ENCODE data around the gene NXPE1.

NXPE1 gene

DNA sequence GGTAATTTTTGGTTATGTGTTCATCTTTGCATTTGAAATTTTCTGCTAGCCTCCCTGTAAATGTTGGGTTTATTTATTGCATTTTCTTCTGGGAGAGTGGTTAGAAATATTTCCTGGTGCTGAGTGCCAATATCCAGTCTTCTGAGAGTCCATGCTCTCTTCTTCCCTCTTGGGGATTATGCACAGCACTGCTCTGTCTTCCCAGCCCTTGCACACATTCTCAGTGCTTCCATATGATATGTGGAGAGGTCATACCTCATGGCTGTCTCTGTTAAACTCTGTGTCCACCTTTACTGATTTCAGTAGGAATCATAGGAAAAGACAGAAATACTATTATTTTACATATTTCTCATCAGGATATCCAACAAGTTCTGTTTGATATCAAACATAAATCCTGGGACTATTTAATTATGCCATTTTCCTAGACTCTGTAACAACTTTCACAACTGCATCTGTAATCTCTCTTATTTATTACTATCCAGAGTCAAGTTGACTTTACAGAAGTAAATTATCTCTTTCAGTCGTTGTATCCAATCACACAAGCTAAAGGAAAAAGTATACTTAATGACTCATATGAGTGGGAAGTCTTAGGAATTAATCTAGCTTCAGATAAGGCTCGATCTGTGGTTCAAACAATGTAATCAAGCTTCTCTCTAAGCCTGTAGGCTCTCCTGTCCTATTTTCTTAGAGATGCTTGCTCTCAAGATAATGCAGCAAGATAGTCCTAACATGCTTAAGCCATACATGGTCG, 2.7 kb upstream of the NXPE1 start:
- no peak for DNase-seq

DNA sequence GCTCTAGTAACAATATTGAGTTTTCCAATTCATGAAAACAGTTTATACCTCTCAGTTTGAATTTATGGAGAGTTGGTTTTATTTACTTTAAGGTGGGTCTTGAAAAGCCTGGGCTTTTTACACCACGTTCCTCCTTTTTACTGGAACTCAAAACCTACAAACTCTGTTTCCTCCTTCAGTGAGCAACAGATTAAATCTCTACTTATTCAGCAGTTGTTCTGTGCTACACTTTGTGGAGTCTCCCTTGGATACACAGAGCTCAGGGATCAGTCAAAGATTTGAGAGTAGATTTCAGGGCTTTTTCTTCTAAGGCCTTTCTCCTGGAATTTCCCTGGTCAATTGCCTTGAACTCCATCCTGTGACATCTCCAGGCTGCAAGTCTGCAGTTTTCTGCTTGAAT, 3.5 kb downstream of the NXPE1 start:
- DNase-seq: no peak

DNA sequence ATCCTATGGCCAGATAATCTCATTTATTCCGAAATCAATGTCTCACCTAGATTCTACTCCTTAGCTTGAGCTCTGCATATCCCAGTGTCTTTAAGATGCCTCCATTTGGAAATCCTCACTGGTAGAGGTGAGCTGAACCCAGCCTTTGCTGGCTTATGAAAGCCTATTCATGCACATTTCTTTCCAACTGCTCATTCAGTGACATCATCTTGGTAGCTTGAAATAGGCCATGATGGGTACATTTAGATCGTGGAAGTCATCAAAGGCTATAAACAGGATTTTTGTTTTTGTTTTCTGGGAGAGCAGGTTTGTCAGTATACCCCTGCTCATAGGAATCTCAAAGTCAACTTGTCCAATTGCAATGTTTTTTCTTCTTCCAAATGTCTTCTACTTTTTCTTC, 6.0 kb downstream of the NXPE1 start:
- no peak for DNase-seq

DNA sequence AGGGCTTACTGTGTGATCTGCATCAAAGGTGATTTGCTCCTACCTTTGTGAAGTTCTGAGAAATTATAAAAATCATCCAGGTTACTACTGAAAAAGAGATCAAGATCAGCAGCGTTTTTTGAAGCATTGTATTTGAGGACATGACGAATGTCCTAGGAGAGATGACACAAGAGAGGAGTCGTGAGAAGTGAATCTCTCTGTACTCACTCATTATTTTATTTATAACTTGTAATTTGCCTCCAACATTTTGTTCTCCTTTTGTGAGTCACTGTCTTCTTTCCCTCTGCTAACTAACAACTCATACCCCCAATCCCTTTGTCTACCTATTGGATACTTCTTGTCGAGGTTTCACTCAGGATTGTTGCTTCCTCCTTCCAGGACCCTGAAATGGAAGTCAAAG, 8.6 kb downstream of the NXPE1 start:
- no peak for DNase-seq

DNA sequence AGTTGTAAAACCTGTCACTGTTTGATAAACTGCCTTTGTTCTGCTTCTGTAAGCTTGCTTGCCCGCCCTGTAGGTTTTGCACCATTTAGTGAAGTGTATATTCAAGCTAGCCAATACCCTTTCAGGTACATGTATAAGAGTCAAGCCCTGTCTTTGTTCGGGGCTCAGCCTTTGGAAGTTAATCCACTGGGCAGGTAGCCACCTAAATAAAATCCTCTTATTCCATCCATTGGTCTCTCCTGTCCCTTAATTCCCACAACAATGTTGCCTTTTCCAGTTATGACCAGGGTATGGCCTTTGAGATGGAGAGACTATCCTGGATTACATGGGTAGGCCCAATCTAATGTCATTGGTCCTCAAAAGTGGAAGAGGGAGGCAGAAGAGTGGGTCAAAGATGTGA, 34.0 kb downstream of the NXPE1 start:
- DNase-seq: no peak

DNA sequence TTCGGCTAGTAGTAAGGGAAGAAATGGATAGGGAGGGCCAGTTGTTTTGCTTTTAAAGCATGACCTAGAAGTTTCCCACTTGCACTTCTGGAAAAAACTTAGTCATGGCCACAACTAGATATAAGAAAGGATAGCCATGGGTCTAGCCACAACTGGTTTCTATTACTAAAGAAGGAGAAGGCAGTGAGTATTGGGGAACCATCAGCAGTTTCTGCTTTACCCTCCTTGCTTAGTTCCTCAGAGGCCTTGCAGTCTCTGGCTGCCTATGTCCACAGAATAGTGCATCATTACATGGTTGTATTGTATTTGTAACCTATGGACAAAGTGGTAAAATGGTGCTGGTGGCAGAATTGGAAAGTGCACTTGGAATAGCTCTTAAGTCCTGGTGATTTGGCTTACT, 35.6 kb downstream of the NXPE1 start:
- DNase-seq: no peak

DNA sequence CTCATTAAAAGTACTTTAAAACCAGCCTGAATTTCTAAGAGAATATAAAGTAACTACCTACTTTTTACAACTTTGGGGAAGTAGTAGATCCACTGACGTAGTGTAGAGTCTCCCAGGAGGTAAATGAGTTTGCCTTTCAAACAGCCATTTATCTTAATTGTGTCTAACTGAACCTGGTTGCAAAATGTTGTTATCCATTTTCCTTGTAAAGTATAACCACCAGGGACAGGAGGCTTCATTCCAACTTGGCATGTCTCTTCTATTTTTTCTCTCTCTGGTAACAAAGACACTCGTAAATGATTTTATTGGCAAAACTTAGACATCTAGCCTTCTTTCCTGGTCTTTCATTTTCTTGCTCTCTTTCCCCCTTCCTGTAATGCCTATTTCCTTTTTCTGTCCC, 36.9 kb downstream of the NXPE1 start:
- DNase-seq: no peak

DNA sequence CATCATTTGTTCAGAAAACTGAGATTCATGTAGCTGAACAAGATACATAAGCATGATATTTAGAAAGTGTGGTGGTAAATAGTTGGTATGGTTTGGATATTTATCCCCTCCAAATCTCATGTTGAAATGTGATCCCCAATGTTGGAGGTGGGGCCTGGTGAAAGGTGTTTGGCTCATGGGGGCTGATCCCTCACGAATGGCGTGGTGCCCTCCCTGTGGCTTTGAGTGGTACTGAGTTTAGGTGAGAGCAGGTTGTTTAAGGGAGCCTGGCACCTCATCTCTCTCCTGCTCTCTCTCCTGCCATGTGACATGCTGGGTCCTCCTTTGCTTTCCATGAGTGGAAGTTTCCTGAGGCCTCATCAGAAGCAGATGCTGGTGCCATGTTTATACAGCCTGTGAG, 48.1 kb downstream of the NXPE1 start:
- no peak for DNase-seq

DNA sequence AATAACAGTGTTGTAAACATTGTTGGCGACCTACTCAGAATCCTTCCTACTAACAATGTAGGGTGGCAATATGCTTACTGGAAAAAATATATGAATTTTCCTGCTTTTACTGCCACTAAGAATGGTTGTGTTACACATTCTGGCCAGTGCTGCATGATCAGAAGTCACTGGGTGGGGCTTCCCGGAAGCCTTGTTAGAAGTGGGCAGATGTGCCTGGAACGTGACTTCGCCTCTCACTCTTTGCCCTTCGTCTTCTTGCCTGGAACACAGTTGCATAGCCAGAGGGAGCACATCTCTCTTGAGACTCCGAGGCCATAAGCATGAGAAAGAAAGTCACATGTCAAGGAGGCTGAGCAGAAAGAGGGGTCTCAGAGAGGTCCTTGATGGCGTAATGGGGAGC, 48.6 kb downstream of the NXPE1 start:
- DNase-seq: no peak

DNA sequence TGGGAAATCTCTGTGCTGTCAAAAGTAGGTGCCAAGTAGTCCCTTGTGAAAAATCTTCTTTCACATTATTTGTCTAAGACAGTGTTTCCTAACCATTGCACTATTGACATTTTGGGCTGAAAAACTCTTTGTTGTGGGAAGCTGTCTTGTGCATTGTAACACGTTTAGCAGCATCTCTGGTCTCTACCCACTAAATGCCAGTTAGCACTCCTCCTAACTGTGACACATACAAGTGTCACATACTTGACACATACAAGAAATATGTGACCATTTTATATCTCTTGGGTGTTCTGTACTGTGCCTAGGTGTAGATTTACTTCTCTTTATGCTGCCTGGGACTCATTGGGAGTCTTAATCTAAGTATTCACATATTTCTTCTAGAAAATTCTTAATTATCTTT, 57.8 kb downstream of the NXPE1 start:
- no peak for DNase-seq

DNA sequence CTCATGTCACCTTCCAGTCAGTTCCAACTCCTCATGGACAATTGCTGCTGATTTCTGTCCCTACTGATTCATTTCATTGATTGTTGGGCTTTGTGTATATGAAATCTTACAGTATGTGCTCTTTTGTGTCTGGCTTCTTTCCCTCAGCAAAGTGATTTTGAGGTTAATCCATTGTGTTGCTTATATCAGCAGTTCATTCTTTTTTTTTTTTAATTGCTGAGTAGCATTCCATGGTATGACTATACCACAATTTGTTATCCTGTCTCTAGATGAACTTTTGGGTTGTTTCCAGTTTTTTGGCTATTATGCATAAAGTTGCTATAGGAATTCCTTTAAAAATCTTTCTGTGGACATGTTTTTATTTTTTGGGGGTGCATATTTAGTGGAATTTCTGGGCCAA, 59.9 kb downstream of the NXPE1 start:
- DNase-seq: no peak

DNA sequence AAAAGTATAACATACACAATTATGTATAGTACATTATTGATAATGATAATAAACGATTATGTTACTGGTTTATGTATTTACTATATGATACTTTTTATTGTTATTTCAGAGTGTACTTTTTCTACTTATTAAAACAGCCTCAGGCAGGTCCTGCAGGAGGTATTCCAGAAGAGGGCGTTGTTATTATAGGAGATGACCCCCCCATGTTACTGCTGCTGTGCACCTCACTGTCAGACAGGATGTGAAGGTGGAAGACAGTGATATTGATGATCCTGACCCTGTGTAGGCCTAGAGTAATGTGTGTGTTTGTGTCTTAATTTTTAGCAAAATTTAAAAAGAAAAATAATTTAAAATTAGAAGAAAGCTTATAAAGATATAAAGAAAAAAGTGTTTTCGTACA, 62.8 kb downstream of the NXPE1 start:
- DNase-seq: no peak

DNA sequence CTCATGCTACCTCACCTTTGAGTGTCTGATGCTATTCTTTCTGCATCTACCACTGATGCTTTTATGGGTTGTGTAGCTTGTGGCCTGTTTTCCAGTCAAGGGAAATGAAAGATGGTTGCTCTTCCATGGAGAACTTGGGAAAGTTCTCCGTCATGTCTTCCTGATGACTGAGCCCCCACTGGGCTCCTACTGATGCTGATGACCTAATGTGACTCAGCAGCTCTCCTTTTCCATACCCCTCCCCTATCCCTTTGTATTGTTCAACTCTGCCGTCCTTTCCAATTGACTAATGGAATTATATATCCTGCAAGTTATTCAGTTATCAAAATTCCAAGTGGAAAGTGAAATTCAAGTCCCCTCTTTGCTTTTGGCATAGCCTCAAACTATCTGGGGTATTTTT, 75.8 kb downstream of the NXPE1 start:
- DNase-seq: no peak

DNA sequence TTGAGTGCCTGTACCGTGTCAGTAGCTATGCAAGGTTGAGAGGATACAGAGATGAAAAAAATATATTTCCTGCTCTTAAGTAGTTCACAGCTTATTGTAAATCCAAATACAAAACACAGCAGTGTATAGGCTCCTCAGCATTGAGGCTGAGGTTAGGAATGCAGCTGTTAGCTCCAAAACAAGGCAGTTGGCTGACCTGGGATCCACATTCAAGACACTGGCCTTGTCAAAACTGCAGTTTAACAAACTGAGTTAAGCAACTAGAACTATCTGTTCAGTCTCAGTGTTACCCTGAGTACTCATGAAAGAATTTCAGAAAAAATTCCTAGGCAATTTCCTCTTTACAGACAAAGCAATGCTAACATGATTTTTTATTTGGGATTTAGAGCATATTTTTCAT, 77.6 kb downstream of the NXPE1 start:
- no peak for DNase-seq

DNA sequence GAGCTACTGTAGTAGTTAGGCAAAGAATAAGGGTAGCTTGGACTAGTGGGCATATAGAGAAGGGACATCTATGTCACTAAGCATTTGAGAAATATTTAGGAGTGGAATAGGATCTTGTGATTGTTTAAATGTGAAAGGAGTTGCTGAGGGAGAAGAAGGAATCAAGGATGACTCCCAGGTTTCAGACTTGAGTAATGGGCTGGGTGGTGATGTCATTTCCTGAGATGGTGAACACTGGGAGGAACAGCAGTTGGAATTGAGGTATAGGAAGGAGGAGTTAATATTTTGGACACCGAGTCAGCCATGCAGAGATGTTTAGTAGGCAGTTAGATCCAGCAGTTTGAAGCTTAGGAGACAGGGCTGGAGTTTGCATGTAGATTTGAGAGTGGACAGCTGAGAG, 80.3 kb downstream of the NXPE1 start:
- no peak for DNase-seq

DNA sequence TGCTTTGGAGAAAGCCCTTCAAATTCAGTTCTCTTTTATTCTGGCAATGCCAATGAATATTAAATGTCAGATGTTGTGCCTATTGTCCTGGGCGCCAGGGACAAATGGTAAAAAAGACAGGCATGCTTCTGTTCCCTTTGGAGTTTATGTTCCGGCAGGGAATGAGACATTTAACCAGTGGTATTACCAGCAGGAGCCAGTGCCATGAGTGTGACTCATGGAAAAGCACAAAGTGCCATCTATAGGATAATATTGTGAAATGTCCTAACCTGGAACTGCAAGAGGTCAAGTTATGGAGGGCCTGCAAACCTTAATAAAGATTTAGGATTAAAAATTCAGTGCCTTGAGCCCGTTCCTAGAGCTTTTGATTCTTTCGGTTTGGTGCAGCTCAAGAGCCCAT, 80.9 kb downstream of the NXPE1 start:
- no peak for DNase-seq

DNA sequence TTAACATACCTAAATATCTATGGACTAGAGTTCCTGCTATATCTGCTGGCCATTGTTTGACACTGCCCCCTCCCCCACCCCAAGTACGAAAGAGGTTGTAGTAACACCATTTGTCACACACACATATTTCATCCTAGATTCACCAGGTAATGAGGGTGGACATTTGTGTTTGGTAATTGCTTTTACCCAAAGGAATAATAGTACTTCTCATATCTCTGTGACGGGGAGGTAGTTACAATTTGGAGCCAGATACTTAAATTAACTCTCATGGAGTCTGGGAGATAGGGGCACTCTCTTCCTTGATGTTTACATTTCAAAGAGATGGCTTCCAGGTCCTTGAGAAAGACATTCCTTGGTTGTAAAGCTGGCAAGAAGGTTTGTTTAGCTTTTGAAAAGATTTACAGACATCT, 81.7 kb downstream of the NXPE1 start:
- no peak for DNase-seq

DNA sequence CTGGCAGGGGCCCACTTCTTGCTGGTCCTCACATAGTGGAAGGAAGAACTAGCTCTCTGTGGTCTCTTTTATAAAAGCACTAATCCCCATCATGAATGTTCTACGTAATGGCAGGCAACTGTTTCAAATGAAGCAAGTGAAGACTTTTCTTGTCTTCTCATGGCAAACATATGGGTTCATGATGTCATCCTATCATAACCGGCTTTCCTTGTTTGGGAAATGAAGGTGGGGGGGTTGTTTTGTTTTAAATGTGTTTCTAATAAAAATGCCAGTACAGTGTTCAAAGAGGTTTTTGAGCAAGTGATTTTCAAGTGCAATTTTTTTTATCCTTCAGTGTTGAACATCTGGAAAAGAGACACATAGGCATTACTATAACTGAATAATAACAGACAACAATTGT, 87.0 kb downstream of the NXPE1 start:
- DNase-seq: no peak
